HG02623 (cell line): Measurements from ENCODE around the gene IRF5.
A peak's percentile ranks its signal among the peaks of the same experiment; 100 is the strongest.
"Not testable (repeated sequence)": the region's sequence is repeated elsewhere in the genome, so short reads cannot be mapped to it uniquely, and the experiment has no call there.

Experiments
- ATAC-seq: cut with Tn5 transposase; IDR thresholded peaks from one replicate; pipeline ENCODE4 v1.9.1; 2021; ENCODE audit warnings: moderate library complexity; ENCODE audit not compliant: unreplicated experiment

Gene IRF5

DNA sequence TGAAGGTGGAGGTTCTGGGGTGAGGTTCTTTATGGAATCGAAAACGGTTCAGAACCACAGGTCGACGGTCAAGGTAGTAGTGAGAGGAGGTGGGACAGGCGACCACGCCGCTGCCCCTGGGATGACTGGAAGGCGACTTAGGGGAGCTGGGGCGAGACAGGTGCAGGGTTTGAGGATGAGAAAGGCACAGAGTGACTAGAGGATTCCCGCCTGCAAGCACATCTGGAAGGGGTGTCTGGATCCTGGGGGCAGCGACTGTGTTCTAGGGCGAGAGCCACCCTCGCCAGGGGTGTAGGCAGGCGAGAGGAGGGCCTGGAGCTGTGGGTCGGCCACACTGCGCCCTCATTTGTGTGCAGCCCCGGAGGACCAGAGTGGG lies 468 bp upstream of the IRF5 start:
- no peak for ATAC-seq

DNA sequence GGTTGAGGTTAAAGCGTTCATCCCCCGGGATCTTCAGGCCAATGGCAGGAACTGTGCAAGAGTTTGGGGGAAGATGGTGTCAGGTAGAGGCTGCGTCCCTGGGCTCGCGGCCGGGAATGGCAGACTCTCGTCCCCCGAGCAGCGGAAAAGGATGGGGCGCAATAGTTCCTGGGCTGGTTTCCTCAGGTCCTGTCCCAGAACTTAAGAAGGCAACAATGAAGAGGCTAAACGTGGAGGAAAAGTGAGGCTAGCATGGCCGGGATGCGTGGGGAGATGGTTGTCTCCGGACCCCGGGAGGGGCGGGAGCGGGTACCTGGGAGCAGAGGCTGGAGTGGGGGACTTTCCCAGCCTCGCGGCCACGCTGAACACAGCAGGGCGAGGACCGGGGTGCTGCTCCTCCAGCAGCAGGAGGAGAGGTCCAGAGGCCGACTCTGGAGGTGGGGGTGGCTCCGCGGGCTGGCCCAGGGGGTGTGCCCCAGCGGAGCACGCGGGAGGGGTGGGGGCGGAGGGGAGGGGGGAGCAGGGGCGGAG lies 882 bp downstream of the IRF5 start:
- no peak for ATAC-seq

DNA sequence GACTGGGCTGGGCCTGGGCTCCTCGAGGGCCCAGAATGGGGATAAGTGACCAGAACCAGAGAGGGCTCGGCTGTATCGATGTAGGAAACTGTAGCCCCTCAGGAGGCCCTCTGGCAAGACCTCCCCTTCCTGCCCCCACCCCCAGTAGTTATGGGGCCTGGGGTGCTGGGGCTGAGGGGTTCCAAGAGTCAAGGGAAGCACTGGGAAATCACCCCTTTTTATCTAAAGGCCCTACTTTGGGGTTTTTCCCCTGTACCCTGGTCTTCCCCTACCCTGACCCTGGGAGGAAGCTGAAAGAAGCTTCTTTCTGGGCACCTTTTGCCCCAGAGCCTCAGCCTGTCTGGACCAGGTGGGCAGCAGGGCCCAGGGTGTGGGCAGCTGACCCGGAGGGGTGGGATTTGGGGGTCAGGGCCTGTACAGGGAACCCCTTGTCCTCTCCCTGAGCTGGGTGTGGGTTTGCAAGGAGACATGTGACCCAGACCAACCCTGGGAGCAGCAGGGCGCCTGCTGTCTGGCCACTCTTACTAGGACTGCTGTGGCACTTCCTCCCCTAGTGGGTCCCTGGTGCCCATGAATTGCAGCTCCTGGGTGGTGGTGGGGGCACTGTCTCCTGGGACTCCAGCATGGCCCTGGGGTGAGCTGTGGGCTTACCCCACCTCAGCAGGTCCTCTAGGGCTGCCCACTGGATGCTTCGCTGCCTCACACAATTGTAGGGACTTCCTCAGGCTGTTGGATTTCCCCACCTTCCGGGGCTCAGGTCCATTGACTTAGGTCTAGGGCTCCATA lies 1.5 kb downstream of the IRF5 start:
- no peak for ATAC-seq

DNA sequence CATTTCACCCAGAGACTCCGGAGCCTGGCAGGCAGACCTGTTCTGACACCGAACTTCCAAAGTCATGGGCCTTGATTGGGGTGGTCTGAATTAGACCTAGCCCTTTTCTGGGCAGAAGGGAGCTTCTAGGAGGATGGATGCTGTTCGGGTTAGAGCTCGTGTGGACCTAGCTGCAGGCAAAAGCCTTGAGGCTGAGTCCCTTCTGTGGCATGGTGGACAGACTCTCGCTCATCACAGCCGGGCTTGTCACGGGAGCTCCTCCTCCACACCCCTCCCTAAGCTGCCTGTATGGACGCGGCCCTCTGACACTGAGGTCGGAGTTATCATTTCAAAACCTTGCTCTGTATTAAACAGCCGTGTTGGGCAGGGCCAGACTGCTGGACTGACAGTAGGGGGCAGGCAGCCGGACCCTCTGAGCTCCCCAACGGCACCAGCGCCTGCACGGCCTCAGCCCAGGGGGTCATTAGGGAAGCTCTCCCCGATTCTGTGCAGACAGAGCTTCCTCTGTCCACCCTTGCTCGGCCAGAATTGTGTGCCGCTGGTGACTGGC lies 2.2 kb downstream of the IRF5 start:
- ATAC-seq: no peak

DNA sequence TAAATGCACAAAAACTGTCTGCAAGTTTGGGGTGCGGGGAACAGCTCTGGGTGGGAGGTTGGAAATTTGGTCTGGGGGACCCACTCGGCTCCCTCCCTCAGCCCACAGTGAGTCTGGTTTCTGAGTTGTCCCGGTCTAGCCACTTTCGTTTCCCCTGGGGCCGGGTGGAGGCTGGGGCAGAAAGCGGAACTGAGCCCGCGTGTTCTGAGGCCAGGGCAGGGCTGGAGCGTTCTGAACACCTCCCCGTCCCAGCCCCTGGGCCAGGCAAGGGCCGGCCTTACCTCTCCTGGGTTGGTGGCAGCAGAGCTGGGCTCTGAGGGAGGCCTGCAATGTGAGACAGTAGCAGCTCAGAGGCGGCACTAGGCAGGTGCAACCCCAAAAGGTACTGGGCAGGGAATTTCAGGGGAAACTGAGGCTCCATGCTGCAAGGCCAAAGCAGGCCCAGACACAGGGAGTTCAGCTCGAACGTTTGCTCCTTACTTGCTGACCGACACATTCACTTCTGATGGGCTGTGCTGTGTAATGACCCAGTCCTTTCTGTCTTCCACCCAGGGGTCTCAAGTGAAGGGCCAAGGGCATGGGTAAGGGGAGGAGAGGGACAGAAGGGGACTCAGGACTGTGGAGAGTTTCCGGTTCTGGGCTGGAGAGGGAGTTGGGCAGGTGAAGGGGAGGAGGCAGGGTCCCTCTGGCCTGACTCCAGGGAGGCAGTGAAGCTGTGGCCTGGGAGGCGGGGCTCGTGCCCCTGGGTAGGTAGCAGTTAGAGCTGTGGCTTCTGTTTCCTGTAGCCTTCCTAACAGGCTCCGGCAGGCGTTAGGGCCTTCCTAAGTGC lies 3.0 kb downstream of the IRF5 start:
- ATAC-seq: peak; percentile 45

DNA sequence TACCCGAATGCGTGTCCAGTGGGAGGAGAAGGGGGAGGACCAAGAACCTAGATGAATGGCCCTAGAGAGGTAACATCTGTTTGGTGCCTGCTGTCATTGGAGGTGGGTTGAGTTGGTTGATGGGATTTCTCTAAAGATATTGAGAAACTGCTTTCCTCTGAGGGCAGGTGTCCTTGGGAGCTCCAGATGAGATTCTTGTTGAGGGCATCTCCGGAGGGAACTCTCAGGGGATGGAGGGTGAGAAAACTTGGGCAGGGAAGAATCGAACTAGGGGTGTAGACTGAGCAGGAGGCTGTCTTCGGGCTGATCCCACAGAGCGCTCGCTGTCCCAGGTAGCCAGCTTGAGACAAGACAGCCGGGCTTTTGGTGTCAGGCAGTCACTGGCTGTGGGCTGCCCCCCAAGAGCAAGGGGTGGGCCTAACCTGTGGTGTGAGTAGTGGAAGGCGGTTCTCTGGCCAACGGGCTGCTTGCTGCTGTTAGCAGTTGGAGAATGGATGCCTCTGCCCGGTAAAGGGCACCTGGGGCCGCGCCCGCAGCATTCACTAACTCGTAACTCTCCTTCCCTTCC lies 3.7 kb downstream of the IRF5 start:
- ATAC-seq: no peak

DNA sequence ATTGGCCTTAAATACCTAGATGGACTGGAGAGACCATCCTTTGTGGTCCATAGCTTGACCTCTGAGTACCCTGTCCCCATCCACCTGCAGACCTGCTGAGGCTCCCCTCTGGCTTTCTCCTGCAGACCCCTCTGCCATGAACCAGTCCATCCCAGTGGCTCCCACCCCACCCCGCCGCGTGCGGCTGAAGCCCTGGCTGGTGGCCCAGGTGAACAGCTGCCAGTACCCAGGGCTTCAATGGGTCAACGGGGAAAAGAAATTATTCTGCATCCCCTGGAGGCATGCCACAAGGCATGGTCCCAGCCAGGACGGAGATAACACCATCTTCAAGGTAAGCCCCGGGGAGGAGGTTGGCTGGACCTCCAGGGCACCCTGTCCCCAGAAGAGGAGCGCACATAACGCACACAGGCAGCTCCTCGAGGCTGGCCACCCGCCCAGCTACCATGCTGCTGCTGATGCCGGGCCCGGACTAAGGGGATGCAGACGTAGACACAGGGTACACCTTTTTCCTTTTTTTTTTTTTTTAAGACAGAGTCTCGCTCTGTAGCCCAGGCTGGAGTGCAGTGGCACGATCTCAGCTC lies 4.3 kb downstream of the IRF5 start:
- ATAC-seq: no peak

DNA sequence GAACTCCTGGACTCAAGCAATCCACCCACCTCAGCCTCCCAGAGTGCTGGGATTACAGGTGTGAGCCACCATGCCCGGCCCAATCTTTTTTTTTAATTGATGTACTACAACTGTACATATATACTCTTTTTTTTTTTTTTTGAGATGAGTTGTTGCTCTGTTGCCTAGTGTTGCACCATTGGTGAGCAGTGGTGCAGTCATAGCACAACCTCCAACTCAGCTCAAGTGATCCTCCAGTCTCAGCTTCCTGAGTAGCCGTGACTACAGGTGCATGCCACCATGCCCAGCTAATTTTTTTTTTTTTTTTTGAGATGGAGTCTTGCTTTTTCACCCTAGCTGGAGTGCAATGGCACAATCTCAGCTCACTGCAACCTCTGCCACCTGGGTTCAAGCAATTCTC lies 5.5 kb downstream of the IRF5 start:
- ATAC-seq: not testable (repeated sequence)

DNA sequence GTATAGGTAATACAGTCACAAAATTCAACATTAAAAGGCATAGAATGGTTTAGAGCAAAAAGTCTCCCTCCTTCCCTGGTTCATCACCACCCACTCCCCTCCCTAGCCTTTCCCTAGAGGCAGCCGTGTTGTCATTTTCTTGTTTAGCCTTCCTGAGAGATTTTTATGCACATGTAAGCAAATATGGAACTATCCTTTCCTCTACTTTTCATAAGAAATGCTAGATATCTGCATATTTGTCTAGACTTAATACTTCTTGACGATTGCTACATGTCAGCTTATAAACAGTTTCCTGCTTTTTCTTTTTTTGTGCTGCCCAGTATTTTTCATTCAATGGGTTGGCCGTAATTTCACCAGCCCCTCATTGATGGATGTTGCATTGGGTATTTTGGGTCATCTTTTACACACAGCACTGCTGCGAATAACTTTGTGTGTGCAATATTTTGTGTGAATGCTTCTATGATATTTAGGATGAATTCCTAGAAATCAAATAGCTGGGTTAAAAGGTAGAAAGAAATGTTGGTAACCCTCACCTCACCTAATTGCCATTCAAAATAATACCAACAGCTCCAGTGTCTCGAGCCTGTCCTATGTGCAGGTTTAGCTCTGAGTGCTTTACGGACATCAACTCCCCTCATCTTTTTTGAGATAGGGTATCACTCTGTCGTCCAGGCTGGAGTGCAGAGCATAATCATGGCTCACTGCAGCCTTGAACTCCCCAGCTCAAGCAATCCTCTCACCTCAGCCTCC lies 6.9 kb downstream of the IRF5 start:
- no peak for ATAC-seq

DNA sequence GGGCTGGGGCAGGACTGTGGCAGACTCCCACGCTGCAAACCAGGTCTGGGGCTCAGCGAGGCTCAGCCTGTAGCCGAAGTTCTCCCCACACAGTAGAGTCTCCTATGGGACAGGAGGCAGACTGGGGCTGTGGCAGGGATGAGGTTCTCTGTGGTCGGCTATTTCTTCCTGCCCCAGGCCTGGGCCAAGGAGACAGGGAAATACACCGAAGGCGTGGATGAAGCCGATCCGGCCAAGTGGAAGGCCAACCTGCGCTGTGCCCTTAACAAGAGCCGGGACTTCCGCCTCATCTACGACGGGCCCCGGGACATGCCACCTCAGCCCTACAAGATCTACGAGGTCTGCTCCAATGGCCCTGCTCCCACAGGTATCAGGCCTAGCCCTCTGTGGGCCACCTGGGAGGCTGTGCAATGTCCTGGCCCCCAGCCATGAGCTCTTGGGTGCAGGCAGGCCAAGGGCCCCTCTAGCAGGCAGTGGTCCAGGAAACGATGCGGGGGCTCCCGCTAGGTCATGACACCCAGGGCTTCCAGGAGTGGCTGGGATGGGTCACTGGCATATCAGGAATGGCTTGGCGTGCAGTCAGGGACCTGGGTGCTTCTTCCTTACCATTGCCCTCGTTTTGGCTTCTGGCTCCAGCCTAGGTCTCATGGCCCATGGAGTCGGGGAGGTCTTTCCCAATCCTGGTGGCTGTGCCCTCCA lies 8.1 kb downstream of the IRF5 start:
- no peak for ATAC-seq

DNA sequence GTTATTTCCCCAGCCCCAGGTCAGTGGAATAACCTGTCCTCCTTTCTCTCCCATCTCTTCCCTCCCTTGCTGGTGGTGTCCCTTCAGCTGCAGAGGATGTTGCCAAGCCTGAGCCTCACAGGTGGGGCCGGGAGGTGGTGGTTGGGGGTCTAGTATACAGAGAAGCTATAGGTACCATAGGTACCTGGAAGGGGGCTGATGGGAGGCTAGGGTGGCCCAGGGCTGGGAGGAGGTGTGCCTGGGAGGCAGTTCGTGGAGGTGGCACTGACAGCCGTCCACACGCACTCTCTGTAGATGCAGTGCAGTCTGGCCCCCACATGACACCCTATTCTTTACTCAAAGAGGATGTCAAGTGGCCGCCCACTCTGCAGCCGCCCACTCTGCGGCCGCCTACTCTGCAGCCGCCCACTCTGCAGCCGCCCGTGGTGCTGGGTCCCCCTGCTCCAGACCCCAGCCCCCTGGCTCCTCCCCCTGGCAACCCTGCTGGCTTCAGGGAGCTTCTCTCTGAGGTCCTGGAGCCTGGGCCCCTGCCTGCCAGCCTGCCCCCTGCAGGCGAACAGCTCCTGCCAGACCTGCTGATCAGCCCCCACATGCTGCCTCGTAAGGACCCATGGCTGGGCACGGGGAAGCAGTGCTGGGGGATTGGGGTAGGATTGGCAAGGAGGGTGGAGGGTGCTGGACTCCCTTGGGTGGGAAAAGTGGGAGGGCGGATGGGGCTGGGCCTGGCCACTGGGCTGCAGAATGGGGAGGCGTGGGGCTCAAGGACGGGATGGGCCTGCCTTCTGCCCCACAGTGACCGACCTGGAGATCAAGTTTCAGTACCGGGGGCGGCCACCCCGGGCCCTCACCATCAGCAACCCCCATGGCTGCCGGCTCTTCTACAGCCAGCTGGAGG lies 9.5 kb downstream of the IRF5 start:
- ATAC-seq: no peak

DNA sequence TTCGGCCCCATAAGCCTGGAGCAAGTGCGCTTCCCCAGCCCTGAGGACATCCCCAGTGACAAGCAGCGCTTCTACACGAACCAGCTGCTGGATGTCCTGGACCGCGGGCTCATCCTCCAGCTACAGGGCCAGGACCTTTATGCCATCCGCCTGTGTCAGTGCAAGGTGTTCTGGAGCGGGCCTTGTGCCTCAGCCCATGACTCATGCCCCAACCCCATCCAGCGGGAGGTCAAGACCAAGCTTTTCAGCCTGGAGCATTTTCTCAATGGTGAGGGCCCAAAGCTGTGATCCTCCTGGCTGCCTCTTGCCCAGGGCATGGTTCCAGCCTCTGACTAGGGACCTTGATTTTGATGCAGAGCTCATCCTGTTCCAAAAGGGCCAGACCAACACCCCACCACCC lies 10.1 kb downstream of the IRF5 start:
- ATAC-seq: no peak

DNA sequence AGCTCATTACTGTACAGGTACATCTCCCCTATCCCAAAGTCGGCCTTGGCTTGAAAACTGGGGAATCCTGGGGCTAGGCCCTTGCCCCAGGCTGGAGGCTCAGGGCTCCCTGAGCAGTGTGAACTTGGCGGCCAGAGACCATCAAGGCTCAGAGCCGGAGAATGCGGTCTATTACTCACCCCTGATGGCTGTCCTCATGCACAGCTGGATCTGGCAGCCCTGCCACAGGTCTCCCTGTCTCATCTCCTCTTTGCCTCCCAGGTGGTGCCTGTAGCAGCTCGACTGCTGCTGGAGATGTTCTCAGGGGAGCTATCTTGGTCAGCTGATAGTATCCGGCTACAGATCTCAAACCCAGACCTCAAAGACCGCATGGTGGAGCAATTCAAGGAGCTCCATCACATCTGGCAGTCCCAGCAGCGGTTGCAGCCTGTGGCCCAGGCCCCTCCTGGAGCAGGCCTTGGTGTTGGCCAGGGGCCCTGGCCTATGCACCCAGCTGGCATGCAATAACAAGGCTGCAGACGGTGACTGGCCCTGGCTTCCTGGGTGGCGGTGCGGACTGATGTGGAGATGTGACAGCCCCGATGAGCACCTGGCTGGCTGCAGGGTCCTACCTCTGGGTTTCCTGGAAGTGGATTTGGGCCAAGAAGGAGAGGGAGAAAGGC lies 10.7 kb downstream of the IRF5 start:
- no peak for ATAC-seq

DNA sequence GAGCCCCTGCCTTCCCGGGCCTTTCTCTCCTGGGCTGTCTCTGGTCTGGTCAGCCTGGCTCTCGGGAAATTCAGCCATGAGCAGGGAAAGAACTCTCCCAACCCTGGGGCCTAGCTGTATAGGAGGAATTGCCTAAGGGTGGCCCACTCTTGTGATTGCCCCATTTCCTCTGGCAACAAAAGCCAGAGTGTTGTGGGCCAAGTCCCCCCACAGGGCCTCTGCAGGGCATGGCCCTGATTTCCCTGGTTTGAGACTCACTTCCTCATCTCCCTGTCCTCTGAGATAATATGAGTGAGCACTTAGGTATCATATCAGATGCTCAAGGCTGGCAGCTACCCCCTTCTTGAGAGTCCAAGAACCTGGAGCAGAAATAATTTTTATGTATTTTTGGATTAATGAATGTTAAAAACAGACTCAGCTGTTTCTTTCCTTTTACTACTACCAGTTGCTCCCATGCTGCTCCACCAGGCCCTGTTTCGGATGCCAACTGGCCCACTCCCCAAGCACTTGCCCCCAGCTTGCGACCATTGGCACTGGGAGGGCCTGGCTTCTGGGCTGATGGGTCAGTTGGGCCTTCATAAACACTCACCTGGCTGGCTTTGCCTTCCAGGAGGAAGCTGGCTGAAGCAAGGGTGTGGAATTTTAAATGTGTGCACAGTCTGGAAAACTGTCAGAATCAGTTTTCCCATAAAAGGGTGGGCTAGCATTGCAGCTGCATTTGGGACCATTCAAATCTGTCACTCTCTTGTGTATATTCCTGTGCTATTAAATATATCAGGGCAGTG lies 11.4 kb downstream of the IRF5 start:
- ATAC-seq: no peak

DNA sequence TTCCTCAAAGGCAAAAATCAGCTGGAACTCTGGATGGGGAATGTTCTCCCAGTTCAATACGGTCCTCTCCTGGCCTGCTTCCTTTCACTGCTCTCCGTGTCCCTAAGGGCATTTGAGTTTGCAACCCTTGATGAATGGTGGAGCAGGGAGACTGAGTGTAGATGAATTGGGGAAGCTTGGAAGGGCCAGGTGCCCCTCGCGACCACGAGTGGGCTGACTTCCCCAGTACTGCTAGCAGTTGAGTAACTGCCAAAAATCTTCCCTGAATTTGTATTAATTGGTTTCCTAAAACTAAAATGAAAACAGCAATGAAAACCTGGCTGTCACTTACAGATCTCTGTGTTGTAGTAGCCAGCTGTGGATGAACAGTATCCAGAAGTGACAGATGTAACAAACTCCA lies 13.6 kb downstream of the IRF5 start:
- ATAC-seq: no peak

DNA sequence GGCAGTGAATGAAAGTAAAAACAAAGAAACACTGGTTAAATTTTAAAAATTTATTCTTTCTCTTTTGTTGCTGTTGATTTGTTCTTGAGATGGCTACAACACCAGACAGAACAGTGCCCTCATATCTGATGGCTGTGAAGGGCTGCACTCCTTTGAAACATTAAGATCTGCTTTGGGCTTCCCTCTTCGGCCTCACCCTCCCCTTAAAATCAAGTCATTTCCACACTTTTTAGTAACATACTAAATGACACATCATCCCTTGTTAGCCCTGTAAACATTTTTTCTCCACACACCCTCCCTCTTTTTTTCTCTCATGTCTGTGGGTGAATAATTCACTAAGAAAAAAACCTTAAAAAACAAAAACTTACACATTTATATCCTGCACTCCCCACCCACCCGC lies 16.4 kb downstream of the IRF5 start:
- no peak for ATAC-seq
